ENCODE results near the gene BTNL9. TPM values are rescaled to one million over a fixed set of nuclear protein-coding genes. Genes with fewer than 3 reads are reported as not detected.
"Not testable (repeated sequence)": the region's sequence is repeated elsewhere in the genome, so short reads cannot be mapped to it uniquely, and the experiment has no call there.

BTNL9 gene
- total and polyA plus RNA-seq, 2 donors = 7.0 to 11.9 TPM

GRCh38 chr5:181104259-181104568 is 64.1 kb downstream of the BTNL9 start:
- DNase-seq (ENCODE audit: extremely low spot score); H3K27ac ChIP-seq (ENCODE audit: low read depth); H3K4me3 ChIP-seq (ENCODE audit: low read depth, low read length); H3K4me1 ChIP-seq (ENCODE audit: insufficient read depth); H3K36me3 ChIP-seq (ENCODE audit: insufficient read depth): not testable (repeated sequence)
- 10% methylated on average over 5 of the region's 5 CpGs for WGBS

- 26% methylated on average over 14 of the region's 20 CpGs for WGBS
Observed at GRCh38 chr5:181104606-181105390, 64.7 kb downstream of the BTNL9 start.

GRCh38 chr5:181105391-181106025 is 65.4 kb downstream of the BTNL9 start:
- no peaks in the 10 kb centered on the region for H3K4me1 ChIP-seq (ENCODE audit: insufficient read depth)
- H3K36me3 ChIP-seq (ENCODE audit: insufficient read depth) = no peaks in the 10 kb centered on the region
- 35% methylated on average over 7 of the region's 7 CpGs for WGBS
- no peak overlapping the region for H3K4me3 ChIP-seq (ENCODE audit: low read depth, low read length)
- no peak for DNase-seq (ENCODE audit: extremely low spot score)
- no peak overlapping the region for H3K27ac ChIP-seq (ENCODE audit: low read depth)

More at GRCh38 chr5:181104606-181105390, 64.7 kb downstream of the BTNL9 start:
- not testable (repeated sequence) for H3K27ac ChIP-seq (ENCODE audit: low read depth); H3K36me3 ChIP-seq (ENCODE audit: insufficient read depth); DNase-seq (ENCODE audit: extremely low spot score); H3K4me1 ChIP-seq (ENCODE audit: insufficient read depth); H3K4me3 ChIP-seq (ENCODE audit: low read depth, low read length)

- Histone ChIP-seq H3K4me1 (ENCODE audit: insufficient read depth) (no peaks in the 10 kb centered on the region), H3K4me3 (ENCODE audit: low read depth, low read length) (no peak overlapping the region), H3K36me3 (ENCODE audit: insufficient read depth) (no peaks in the 10 kb centered on the region), H3K27ac (ENCODE audit: low read depth) (no peak overlapping the region)
- no peak for DNase-seq (ENCODE audit: extremely low spot score)
- WGBS = 75% methylated on average over 9 of the region's 9 CpGs
Observed at GRCh38 chr5:181107699-181108098, 67.6 kb downstream of the BTNL9 start.

- H3K36me3 ChIP-seq (ENCODE audit: insufficient read depth) = no peaks in the 10 kb centered on the region
- no peaks in the 10 kb centered on the region for H3K4me1 ChIP-seq (ENCODE audit: insufficient read depth)
- no peak overlapping the region for H3K4me3 ChIP-seq (ENCODE audit: low read depth, low read length)
- WGBS = 69% methylated on average over 14 of the region's 14 CpGs
- DNase-seq (ENCODE audit: extremely low spot score) = no peak
- no peak overlapping the region for H3K27ac ChIP-seq (ENCODE audit: low read depth)
Observed at GRCh38 chr5:181108578-181109165, 68.6 kb downstream of the BTNL9 start.

GRCh38 chr5:181109489-181110013 is 69.5 kb downstream of the BTNL9 start:
- WGBS = 46% methylated on average over 11 of the region's 11 CpGs
- DNase-seq (ENCODE audit: extremely low spot score) = no peak

GRCh38 chr5:181111010-181111409 is 70.9 kb downstream of the BTNL9 start:
- Histone ChIP-seq H3K36me3 (ENCODE audit: insufficient read depth) (no peaks in the 10 kb centered on the region), H3K27ac (ENCODE audit: low read depth) (no peak overlapping the region), H3K4me1 (ENCODE audit: insufficient read depth) (no peaks in the 10 kb centered on the region), H3K4me3 (ENCODE audit: low read depth, low read length) (no peak overlapping the region)
- 86% methylated on average over 5 of the region's 5 CpGs for WGBS
- no peak for DNase-seq (ENCODE audit: extremely low spot score)

More at GRCh38 chr5:181109489-181110013, 69.5 kb downstream of the BTNL9 start:
- no peak overlapping the region for H3K4me3 ChIP-seq (ENCODE audit: low read depth, low read length)
- H3K27ac ChIP-seq (ENCODE audit: low read depth) = no peak overlapping the region
- H3K4me1 ChIP-seq (ENCODE audit: insufficient read depth) = no peaks in the 10 kb centered on the region
- no peaks in the 10 kb centered on the region for H3K36me3 ChIP-seq (ENCODE audit: insufficient read depth)

Small RNA genes within 50 kb of the gene (small RNA-seq; reads per million reads assigned to genes)
- gene MIR8089 = not detected
- not detected for gene RNU6-1036P

Other genes starting within 250 kb of the BTNL9 start
- gene MGAT1, start 237.5 kb upstream of the BTNL9 start, total RNA-seq = 50.6 TPM
- gene MGAT1, start 237.5 kb upstream of the BTNL9 start, polyA plus RNA-seq = 179 TPM
- 32.6 TPM for gene ZFP62, start 179.0 kb upstream of the BTNL9 start, total RNA-seq
- gene ZFP62, start 179.0 kb upstream of the BTNL9 start, polyA plus RNA-seq = 17.4 TPM
- gene BTNL8, start 141.1 kb upstream of the BTNL9 start, total RNA-seq = not detected
- 0.10 TPM for gene BTNL8, start 141.1 kb upstream of the BTNL9 start, polyA plus RNA-seq
- not detected for gene BTNL3, start 51.4 kb upstream of the BTNL9 start, total RNA-seq
- gene BTNL3, start 51.4 kb upstream of the BTNL9 start, polyA plus RNA-seq = 0.04 TPM
- gene OR2V1, start 90.9 kb downstream of the BTNL9 start, total RNA-seq = not detected
- not detected for gene OR2V1, start 90.9 kb downstream of the BTNL9 start, polyA plus RNA-seq
- gene OR2V2, start 107.3 kb downstream of the BTNL9 start, total RNA-seq = not detected
- gene OR2V2, start 107.3 kb downstream of the BTNL9 start, polyA plus RNA-seq = not detected
- gene TRIM7, start 164.9 kb downstream of the BTNL9 start, total RNA-seq = 1.2 TPM
- 3.7 TPM for gene TRIM7, start 164.9 kb downstream of the BTNL9 start, polyA plus RNA-seq
- gene TRIM41, start 183.0 kb downstream of the BTNL9 start, total RNA-seq = 8.8 TPM
- 20.6 TPM for gene TRIM41, start 183.0 kb downstream of the BTNL9 start, polyA plus RNA-seq
- 2,993 TPM for gene RACK1, start 203.6 kb downstream of the BTNL9 start, total RNA-seq
- 2,408 TPM for gene RACK1, start 203.6 kb downstream of the BTNL9 start, polyA plus RNA-seq
- 14.1 TPM for gene TRIM52, start 220.9 kb downstream of the BTNL9 start, total RNA-seq
- gene TRIM52, start 220.9 kb downstream of the BTNL9 start, polyA plus RNA-seq = 13.8 TPM